K562 (cell line): Measurements from ENCODE around the gene FCRL1. TPM values are rescaled to one million over a fixed set of nuclear protein-coding genes. Genes with fewer than 3 reads are reported as not detected.

ENCODE experiments used
- ATAC-seq: fragments of 200-7000 bp; cut with Tn5 transposase; 3 replicates; pipeline ENCODE4 v1.9.1; 2020; ENCODE audit warnings: moderate library complexity
- BruUV-seq: library from RNA; stranded (reverse); fragments of 400-500 nt; replicated peaks from 2 replicates; lab custom pipeline; 2021; lab: Mats Ljungman, UMichigan
- CTCF ChIA-PET: fragments of 300-600 bp; formaldehyde crosslinking; extraction: SDS; loops from one replicate; lab custom pipeline; 2021; ENCODE audit warnings: low intra/inter-chr PET ratio; lab: Yijun Ruan, JAX
- POLR2A ChIA-PET: fragments of 300-600, 350-650 bp; sonication (Branson Sonifier 250); formaldehyde crosslinking; extraction: SDS; loops from one replicate; lab custom pipeline; 2021; ENCODE audit warnings: antibody characterized with exemption, inconsistent platforms; lab: Yijun Ruan, JAX
- DNase-seq, 4 experiments: peaks; one replicate each; pipeline versions ENCODE4 v3.0.0 to v3.0.0-alpha.2; 2011 to 2018; ENCODE audit warnings: low spot score in 3 of 4, mixed read lengths in 3 of 4; ENCODE audit errors: extremely low read depth in 1 of 4
- FAIRE-seq: peaks from 2 replicates; lab custom pipeline; 2011; peaks lifted over from hg19 to GRCh38; lab: Jason Lieb, UNC
- H2AFZ ChIP-seq: 2 replicates; pipeline ENCODE4 v1.6.0; 2011; ENCODE audit warnings: low read depth, low read length, control low read depth, inconsistent platforms
- H3K27ac ChIP-seq: fragments of 200-600 bp; 3 replicates; pipeline ENCODE4 v1.8.0; 2011; ENCODE audit warnings: low read depth, mild to moderate bottlenecking, control low read depth, inconsistent platforms, low read length, moderate library complexity, mixed read lengths; ENCODE audit errors: extremely low read depth
- H3K27me3 ChIP-seq, 2 experiments: fragments of 300-600 bp in 1 of 2; 2 replicates in 1 of 2; 3 replicates in 1 of 2; pipeline versions ENCODE4 v1.6.0 to v1.8.0; 2011; ENCODE audit warnings: inconsistent platforms in 2 of 2, low read length in 2 of 2, mild to moderate bottlenecking in 1 of 2, mixed read lengths in 1 of 2, moderate library complexity in 1 of 2; ENCODE audit not compliant: control insufficient read depth in 2 of 2, insufficient read depth in 2 of 2
- H3K36me3 ChIP-seq: fragments of 300-600 bp; 3 replicates; pipeline ENCODE4 v1.8.0; 2011; ENCODE audit warnings: mild to moderate bottlenecking, low read length, inconsistent platforms; ENCODE audit not compliant: control insufficient read depth, insufficient read depth
- H3K4me1 ChIP-seq, 2 experiments: fragments of 200-600 bp in 1 of 2; replicated peaks in 1 of 2; 2 replicates in 1 of 2; 3 replicates in 1 of 2; pipeline versions ENCODE4 v1.5.1 to v1.8.0; 2011; ENCODE audit warnings: inconsistent platforms in 2 of 2, low read length in 2 of 2, mild to moderate bottlenecking in 1 of 2, mixed read lengths in 1 of 2, moderate library complexity in 1 of 2; ENCODE audit not compliant: control insufficient read depth in 2 of 2, insufficient read depth in 2 of 2
- H3K4me2 ChIP-seq: 2 replicates; pipeline ENCODE4 v1.6.1; 2011; ENCODE audit warnings: low read length, control low read depth, inconsistent platforms, mixed read lengths; ENCODE audit not compliant: insufficient read depth
- H3K4me3 ChIP-seq: fragments of 200-600 bp; sonication (generic), shearing (Covaris generic); 2 replicates; pipeline ENCODE4 v1.5.1; 2016; ENCODE audit warnings: control low read depth, inconsistent platforms
- H3K79me2 ChIP-seq: fragments of 200-600 bp; 3 replicates; pipeline ENCODE4 v1.8.0; 2011; ENCODE audit warnings: low read length, inconsistent platforms; ENCODE audit not compliant: control insufficient read depth, insufficient read depth
- H3K9ac ChIP-seq, 2 experiments: 2 replicates each; pipeline versions ENCODE4 v1.6.0 to v1.6.1; 2011; ENCODE audit warnings: low read depth in 2 of 2, low read length in 2 of 2, control low read depth in 1 of 2, inconsistent platforms in 1 of 2, mild to moderate bottlenecking in 1 of 2, mixed read lengths in 1 of 2; ENCODE audit not compliant: insufficient read depth in 1 of 2
- H3K9me1 ChIP-seq: one replicate; pipeline ENCODE4 v1.6.0; 2011; ENCODE audit warnings: inconsistent platforms, mild to moderate bottlenecking, low read length, moderate library complexity; ENCODE audit not compliant: control insufficient read depth, insufficient read depth
- H3K9me3 ChIP-seq: replicated peaks from 2 replicates; pipeline ENCODE4 v1.5.1; 2011; ENCODE audit warnings: low read depth, low read length, inconsistent platforms; ENCODE audit not compliant: control insufficient read depth, insufficient read depth
- H4K20me1 ChIP-seq: replicated peaks from 2 replicates; pipeline ENCODE4 v1.6.1; 2011; ENCODE audit warnings: low read length, inconsistent platforms, mixed read lengths; ENCODE audit not compliant: control insufficient read depth, insufficient read depth
- BHLHE40 ChIP-seq: IDR thresholded peaks from 2 replicates; pipeline ENCODE4 v1.6.1; 2011; ENCODE audit warnings: low read length, improper control_type of control experiment
- NCOA4 ChIP-seq: fragments of 450-650 bp; IDR thresholded peaks from 2 replicates; pipeline ENCODE4 v1.6.1; 2018; ENCODE audit warnings: mild to moderate bottlenecking; ENCODE audit not compliant: partially characterized antibody
- SNIP1 ChIP-seq: fragments of 450-650 bp; IDR thresholded peaks from 2 replicates; pipeline ENCODE4 v1.7.1; 2017; ENCODE audit warnings: low read depth, mild to moderate bottlenecking
- WGBS: fragments of 100-300 bp; shearing (Covaris generic); methylation state at CpG from one replicate; pipeline ENCODE4 v1.1.6; 2016; ENCODE audit warnings: low coverage, mixed read lengths; ENCODE audit not compliant: insufficient coverage; ENCODE audit errors: missing lambda C conversion rate; 5-methylcytosine and 5-hydroxymethylcytosine counted together
- in situ Hi-C: fragments of 300-500 bp; cut with MboI; formaldehyde crosslinking; loops from 4 replicates; pipeline ENCODE4 v1.15.0; 2018; ENCODE audit warnings: inconsistent platforms, mixed read lengths
- intact Hi-C: fragments of 100-400 bp; cut with micrococcal nuclease; formaldehyde crosslinking; loops from 2 replicates; pipeline ENCODE4 v1.14.2; 2022
- polyA plus RNA-seq, 8 experiments: library from polyadenylated mRNA; depleted of rRNA in 4 of 8; stranded (reverse) in 5 of 8; unstranded in 3 of 8; fragments of >200 nt; fragmentation: Nextera tagmentation in 2 of 8; fragmentation: Illumina TruSeq in 1 of 8; extraction: Ambion mirVana in 2 of 8; extraction: Trizol in 1 of 8; gene quantifications; 2 replicates each; pipeline versions ENCODE4 v1.2.1 to v1.2.3, GENCODE V29; 2011 to 2014; ENCODE audit warnings: inconsistent platforms in 1 of 8, missing spikeins in 1 of 8
- total RNA-seq, 7 experiments: library from RNA; depleted of rRNA in 6 of 7; stranded (reverse); fragments of >200 nt in 6 of 7; fragmentation: Illumina TruSeq in 2 of 7; extraction: Trizol in 2 of 7; gene quantifications; 2 replicates each; pipeline versions ENCODE4 v1.2.1 to v1.2.3, GENCODE V29; 2011 to 2021; ENCODE audit warnings: low replicate concordance in 1 of 7
- TF ChIP-seq, protein P1 (sequence below), 2 experiments: fragments of 450-650 bp in 1 of 2; sonication (generic) in 1 of 2; formaldehyde crosslinking in 1 of 2; IDR thresholded peaks; 2 replicates each; pipeline versions ENCODE4 v1.7.1 to v1.9.0; 2016 to 2022; ENCODE audit warnings: inconsistent platforms in 1 of 2, mild to moderate bottlenecking in 1 of 2, missing genetic modification reagents in 1 of 2

The FCRL1 gene
- total and polyA plus RNA-seq, 9 of the 15 experiments (the other 6 are each of a cell fraction or from before 2014, with no cell fraction given) = not detected

DNA sequence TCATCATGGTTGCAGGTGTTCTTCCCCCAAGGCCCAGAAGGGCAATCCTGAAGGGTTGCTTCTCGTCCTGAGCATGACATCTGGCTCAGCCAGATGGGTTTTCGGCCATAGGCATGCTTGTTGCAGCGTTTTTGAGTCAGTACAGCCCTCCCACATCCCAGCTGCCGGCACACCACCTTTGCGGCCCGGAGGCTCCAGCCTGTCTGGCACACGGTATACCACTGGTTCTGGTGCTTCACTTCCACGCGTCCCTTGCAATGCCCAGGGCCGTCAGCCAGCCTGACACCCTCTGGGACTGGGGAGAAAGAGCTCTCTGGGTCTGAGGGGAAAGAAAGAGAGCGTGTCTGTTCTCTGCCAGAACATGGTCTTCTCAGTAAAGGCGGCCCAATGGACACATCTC lies 14.5 kb upstream of the FCRL1 start:
- peaks cover 0 to 11% of the 10 kb centered on the region in 2 experiments; a peak in 2 of 5 replicates for H3K27me3 ChIP-seq
- 0% methylated on average over 9 of the region's 12 CpGs for WGBS

More for the DNA sequence above, 14.5 kb upstream of the FCRL1 start:
- Histone ChIP-seq H3K4me2 (no peak overlapping the region), H3K36me3 (no peaks in the 10 kb centered on the region), H3K27ac (no peak overlapping the region), H3K9ac (no peak overlapping the region), H3K9me1 (no peaks in the 10 kb centered on the region), H2AFZ (no peak overlapping the region), H3K4me1 (no peaks in the 10 kb centered on the region), H4K20me1 (no peaks in the 10 kb centered on the region), H3K4me3 (no peak overlapping the region), H3K9me3 (no peaks in the 10 kb centered on the region), H3K79me2 (no peaks in the 10 kb centered on the region)
- DNase-seq (no peak), ATAC-seq (no peak), FAIRE-seq (no peak)
- TF ChIP-seq, protein P1, sequence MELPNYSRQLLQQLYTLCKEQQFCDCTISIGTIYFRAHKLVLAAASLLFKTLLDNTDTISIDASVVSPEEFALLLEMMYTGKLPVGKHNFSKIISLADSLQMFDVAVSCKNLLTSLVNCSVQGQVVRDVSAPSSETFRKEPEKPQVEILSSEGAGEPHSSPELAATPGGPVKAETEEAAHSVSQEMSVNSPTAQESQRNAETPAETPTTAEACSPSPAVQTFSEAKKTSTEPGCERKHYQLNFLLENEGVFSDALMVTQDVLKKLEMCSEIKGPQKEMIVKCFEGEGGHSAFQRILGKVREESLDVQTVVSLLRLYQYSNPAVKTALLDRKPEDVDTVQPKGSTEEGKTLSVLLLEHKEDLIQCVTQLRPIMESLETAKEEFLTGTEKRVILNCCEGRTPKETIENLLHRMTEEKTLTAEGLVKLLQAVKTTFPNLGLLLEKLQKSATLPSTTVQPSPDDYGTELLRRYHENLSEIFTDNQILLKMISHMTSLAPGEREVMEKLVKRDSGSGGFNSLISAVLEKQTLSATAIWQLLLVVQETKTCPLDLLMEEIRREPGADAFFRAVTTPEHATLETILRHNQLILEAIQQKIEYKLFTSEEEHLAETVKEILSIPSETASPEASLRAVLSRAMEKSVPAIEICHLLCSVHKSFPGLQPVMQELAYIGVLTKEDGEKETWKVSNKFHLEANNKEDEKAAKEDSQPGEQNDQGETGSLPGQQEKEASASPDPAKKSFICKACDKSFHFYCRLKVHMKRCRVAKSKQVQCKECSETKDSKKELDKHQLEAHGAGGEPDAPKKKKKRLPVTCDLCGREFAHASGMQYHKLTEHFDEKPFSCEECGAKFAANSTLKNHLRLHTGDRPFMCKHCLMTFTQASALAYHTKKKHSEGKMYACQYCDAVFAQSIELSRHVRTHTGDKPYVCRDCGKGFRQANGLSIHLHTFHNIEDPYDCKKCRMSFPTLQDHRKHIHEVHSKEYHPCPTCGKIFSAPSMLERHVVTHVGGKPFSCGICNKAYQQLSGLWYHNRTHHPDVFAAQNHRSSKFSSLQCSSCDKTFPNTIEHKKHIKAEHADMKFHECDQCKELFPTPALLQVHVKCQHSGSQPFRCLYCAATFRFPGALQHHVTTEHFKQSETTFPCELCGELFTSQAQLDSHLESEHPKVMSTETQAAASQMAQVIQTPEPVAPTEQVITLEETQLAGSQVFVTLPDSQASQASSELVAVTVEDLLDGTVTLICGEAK (IDR thresholded peaks at IDR 0.05) = no peak
- TF ChIP-seq, protein P1 (CRISPR knock-in tag; IDR thresholded peaks at IDR 0.05) = no peak
- TF ChIP-seq SNIP1 = no peak
- TF ChIP-seq BHLHE40 = no peak
- TF ChIP-seq NCOA4 = no peak
- CTCF ChIA-PET = no interaction called here
- POLR2A ChIA-PET = no interaction called here
- intact Hi-C loops = no loop called here
- no TSS peak for BruUV-seq
- in situ Hi-C loops = no loop called here
